Stimulated activated CD4-positive, alpha-beta T cell treated with anti-CD3 and anti-CD28 coated beads, Interleukin-4, amount 100 ng/mL, for 24 hours (primary cell): Measurements from ENCODE around the gene AKTIP.
"Not testable (repeated sequence)": the region's sequence is repeated elsewhere in the genome, so short reads cannot be mapped to it uniquely, and the experiment has no call there.

ENCODE experiments used
- DNase-seq: peaks from one replicate; pipeline ENCODE4 v3.0.0-alpha.2; 2020

AKTIP gene

GRCh38 chr16:53502331-53503269, at the start of gene AKTIP:
TSS of gene AKTIP (minus strand) at chr16:53503209. CDS start at chr16:53500259, 2,950 bp downstream.
- peak; percentile 38 for DNase-seq

- peak; percentile 54 for DNase-seq
These were observed 47.1 kb upstream of the AKTIP start for GRCh38 chr16:53549970-53550690.

DNA sequence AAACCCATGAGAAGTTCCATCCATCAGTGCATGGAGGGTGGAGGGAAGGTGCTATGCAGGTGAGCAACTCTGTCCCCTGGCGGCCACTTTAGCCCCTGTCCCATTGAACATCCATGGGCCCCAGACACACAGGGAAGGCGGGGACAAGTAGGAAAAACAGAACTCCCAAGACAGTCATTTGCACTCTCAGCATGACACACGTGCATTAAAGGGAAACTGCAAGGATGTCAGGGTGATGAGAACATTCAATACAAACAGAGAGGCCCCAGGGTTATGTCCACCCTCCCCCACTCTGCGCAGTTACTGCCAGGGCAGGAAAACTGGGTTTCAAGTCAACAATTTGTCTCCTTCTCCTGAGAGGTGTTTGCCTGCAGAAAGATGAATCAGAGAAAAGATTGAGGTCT, 44.0 kb upstream of the AKTIP start:
- no peak for DNase-seq

- peak; percentile 26 for DNase-seq
These were observed 42.4 kb upstream of the AKTIP start for GRCh38 chr16:53545433-53545832.

GRCh38 chr16:53542283-53542682, 39.3 kb upstream of the AKTIP start:
- no peak for DNase-seq

- DNase-seq = no peak
These were observed 38.3 kb upstream of the AKTIP start for GRCh38 chr16:53541326-53541725.

- not testable (repeated sequence) for DNase-seq
These were observed 37.0 kb upstream of the AKTIP start for GRCh38 chr16:53539759-53540718.

- DNase-seq = not testable (repeated sequence)
These were observed 36.3 kb upstream of the AKTIP start for GRCh38 chr16:53539346-53539745.

GRCh38 chr16:53537626-53538025, 34.6 kb upstream of the AKTIP start:
- DNase-seq = no peak

GRCh38 chr16:53534206-53534605, 31.2 kb upstream of the AKTIP start:
- DNase-seq = no peak

GRCh38 chr16:53530741-53531140, 27.7 kb upstream of the AKTIP start:
- no peak for DNase-seq

- no peak for DNase-seq
These were observed 27.0 kb upstream of the AKTIP start for GRCh38 chr16:53530046-53530445.

- no peak for DNase-seq
These were observed 26.5 kb upstream of the AKTIP start for GRCh38 chr16:53529513-53529912.

GRCh38 chr16:53528797-53529196, 25.8 kb upstream of the AKTIP start:
- no peak for DNase-seq

DNA sequence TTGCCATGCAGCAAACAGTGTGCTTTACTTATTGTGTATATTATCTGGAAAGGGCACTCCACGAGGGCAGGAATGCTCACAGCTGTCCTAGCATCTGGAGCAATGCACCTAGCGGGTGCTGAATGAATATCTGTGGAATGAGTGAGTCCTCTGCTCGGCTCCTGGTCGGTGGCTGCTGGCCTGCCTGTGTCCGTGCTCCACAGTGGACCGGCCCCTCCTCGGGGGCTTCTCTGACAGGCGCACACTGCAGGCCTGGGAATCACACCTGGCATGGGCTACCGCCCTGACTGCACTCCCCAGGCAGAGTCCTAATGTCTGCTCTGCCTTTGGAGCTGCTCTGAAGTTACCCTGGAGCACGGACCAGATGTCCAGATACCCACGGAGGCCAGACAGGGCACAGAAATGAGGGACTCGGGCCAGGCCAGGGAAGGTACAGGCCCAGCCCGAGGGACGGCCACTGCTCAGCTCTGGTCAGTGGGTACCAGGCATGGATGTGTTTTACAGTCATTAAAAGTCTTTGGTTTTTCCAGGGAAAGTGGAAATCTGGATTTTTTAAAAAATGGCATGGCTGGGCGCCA, 21.1 kb upstream of the AKTIP start:
- no peak for DNase-seq

GRCh38 chr16:53523126-53523804, 20.3 kb upstream of the AKTIP start:
- no peak for DNase-seq

DNA sequence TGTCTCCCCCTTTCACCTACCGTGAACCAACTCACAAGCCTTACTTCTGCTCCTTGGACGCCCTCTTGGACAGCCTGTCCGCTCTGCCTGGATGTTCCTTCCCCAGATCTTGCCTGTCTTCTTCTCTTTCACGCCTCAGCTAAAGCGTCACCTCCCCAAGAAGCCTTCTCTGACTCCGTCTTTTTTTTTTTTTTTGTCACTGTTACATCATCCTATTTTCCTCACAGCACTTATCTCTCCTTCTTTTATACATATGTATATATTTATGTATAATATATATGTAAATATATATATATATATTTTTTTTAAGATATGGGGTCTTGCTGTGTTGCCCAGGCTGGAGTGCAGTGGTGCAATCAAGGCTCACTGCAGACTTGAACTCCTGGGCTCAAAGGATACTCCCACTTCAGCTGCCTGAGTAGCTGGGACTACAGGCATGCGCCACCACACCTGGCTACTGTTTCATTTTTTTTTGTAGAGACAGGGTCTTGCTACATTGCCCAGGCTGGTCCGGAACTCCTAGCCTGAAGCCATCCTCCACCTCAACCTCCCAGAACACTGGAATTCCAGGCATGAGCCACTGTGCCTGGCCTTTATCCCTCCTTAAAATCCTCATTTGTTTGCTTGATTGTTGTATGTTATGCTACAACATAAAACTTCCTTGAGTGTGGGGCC, 16.5 kb upstream of the AKTIP start:
- no peak for DNase-seq

- peak; percentile 68 for DNase-seq
These were observed 15.8 kb upstream of the AKTIP start for GRCh38 chr16:53518550-53519416.

- no peak for DNase-seq
These were observed 14.8 kb upstream of the AKTIP start for GRCh38 chr16:53517851-53518250.

GRCh38 chr16:53515811-53516210, 12.8 kb upstream of the AKTIP start:
- no peak for DNase-seq
